Measurements from ENCODE around the gene UBL4A. TPM values are rescaled to one million over a fixed set of nuclear protein-coding genes. Genes with fewer than 3 reads are reported as not detected.

Gene UBL4A
- total RNA-seq (2016; rRNA removed; fragmentation: Illumina TruSeq; extraction: Trizol) = 25.5 and 29.1 TPM in 2 replicates
- total RNA-seq (2016; cell fraction: cytosol; rRNA removed; fragmentation: Illumina TruSeq; extraction: Trizol; ENCODE audit: low read depth) = 11.4 and 12.2 TPM in 2 replicates
- 26.5 and 28.9 TPM in 2 replicates for total RNA-seq (2016; cell fraction: insoluble cytoplasmic fraction; rRNA removed; fragmentation: Illumina TruSeq; extraction: Trizol)
- total RNA-seq (2016; cell fraction: membrane; rRNA removed; fragmentation: Illumina TruSeq; extraction: Trizol) = 32.1 and 33.9 TPM in 2 replicates
- 10.4 and 12.9 TPM in 2 replicates for total RNA-seq (2016; cell fraction: nucleus; rRNA removed; fragmentation: Illumina TruSeq; extraction: Trizol)
- polyA plus RNA-seq (2011; rRNA removed) = 16.8 and 21.7 TPM in 2 replicates
- polyA plus RNA-seq (2011; cell fraction: cytosol; rRNA removed) = 20.9 and 32.4 TPM in 2 replicates
- polyA plus RNA-seq (2011; cell fraction: nucleus; rRNA removed) = 11.5 and 13.8 TPM in 2 replicates
- polyA plus RNA-seq (2012) = 14.3 and 16.6 TPM in 2 replicates
- polyA plus RNA-seq (2016; cell fraction: cytosol; fragmentation: Illumina TruSeq; extraction: Trizol; ENCODE audit: low read depth) = 12.8 and 14.0 TPM in 2 replicates
- 21.9 and 28.0 TPM in 2 replicates for polyA plus RNA-seq (2016; cell fraction: insoluble cytoplasmic fraction; fragmentation: Illumina TruSeq; extraction: Trizol; ENCODE audit: low read depth)
- polyA plus RNA-seq (2016; cell fraction: membrane; fragmentation: Illumina TruSeq; extraction: Trizol; ENCODE audit: low read depth) = 24.6 and 26.6 TPM in 2 replicates
- polyA plus RNA-seq (2016; cell fraction: nucleus; fragmentation: Illumina TruSeq; extraction: Trizol; ENCODE audit: insufficient read depth, low read depth) = 17.4 and 20.6 TPM in 2 replicates
- polyA minus RNA-seq (2011; rRNA and poly(A)+ RNA removed; ENCODE audit: low replicate concordance) = 32.9 and 96.4 TPM in 2 replicates
- 13.2 and 18.6 TPM in 2 replicates for polyA minus RNA-seq (2011; cell fraction: cytosol; rRNA and poly(A)+ RNA removed)
- 3.0 and 4.6 TPM in 2 replicates for polyA minus RNA-seq (2011; cell fraction: nucleus; rRNA and poly(A)+ RNA removed)
- percentile 57 among the genes with signal in this experiment for Bru-seq, nascent RNA
- percentile 80 among the genes with signal in this experiment for BruChase-seq, experiment 1, labeled RNA remaining after a 6-hour chase
- BruChase-seq, experiment 2, labeled RNA remaining after a 2-hour chase = percentile 86 among the genes with signal in this experiment
- long read RNA-seq, experiment 1, transcript UBL4A-202 (4 exons, 2,382 nt) = major isoform, 51 of 58 reads
- long read RNA-seq, experiment 1, partial matches to known transcripts = 0 of 58 reads
- long read RNA-seq, experiment 1, other reads (novel, unspliced or antisense) = 6 of 58 reads
- long read RNA-seq, experiment 2, transcript UBL4A-202 (4 exons, 2,382 nt) = major isoform, 49 of 76 reads
- long read RNA-seq, experiment 2, partial matches to known transcripts = 3 of 76 reads
- long read RNA-seq, experiment 2, other reads (novel, unspliced or antisense) = 20 of 76 reads

GRCh38 chrX:154486396-154487207, at the start of gene UBL4A:
UBL4A (minus strand) TSS chrX:154486615; CDS start chrX:154486584, 31 bp downstream.
- CTCF ChIA-PET (ENCODE audit: low intra/inter-chr PET ratio, low total read pairs) = interaction anchor here (1.4 kb wide), 1 partner anchor 48 kb away, joined by 3 read pairs; no protein-coding TSS in a partner anchor
- H4K20me1 ChIP-seq (ENCODE audit: insufficient read depth, low read length) = no peaks in the 10 kb centered on the region
- POLR2A ChIA-PET = interaction anchor here (0.8 to 3.2 kb wide), 3 partner anchors 30 to 55 kb away, joined by 3 to 13 read pairs (median 3); partner anchors contain the start of gene FAM3A
- 0% methylated on average over 1 of the region's 95 CpGs for WGBS (ENCODE audit: low lambda C conversion rate)
- FAIRE-seq (no peak), DNase-seq (ENCODE audit: low spot score) (no peak), ATAC-seq (peak; percentile 4; the same call in 1 of the 3 replicates)
- peak within 1 kb of the TSS; percentile 62 for H3K4me2 ChIP-seq (ENCODE audit: low read depth, low read length)
- peaks cover 27% of the 10 kb centered on the region for H3K4me1 ChIP-seq (ENCODE audit: insufficient read depth, low read length)
- H3K27ac ChIP-seq (ENCODE audit: extremely low read length, insufficient read depth, low read length) = peak within 1 kb of the TSS; percentile 54
- BruUV-seq (replicated peaks) = no TSS peak
- H3K9me3 ChIP-seq (ENCODE audit: low read length) = no peaks in the 10 kb centered on the region
- H2AFZ ChIP-seq (ENCODE audit: low read length) = no peak within 1 kb of the TSS
- in situ Hi-C loops (cut with HindIII; ENCODE audit: extremely low pct_ligation_motif_present, low pct_unique_long_range_greater_than_20kb) = no loop called here
- H3K79me2 ChIP-seq (ENCODE audit: insufficient read depth, low read length) = no peaks in the 10 kb centered on the region
- H3K36me3 ChIP-seq (replicated peaks in 1 of 2; ENCODE audit: control insufficient read depth in 1 of 2, insufficient read depth in 2 of 2, low read length in 2 of 2) = no peaks in the 10 kb centered on the region; a peak in 1 of 5 replicates
- H3K4me3 ChIP-seq (replicated peaks in 1 of 3; ENCODE audit: insufficient read depth in 1 of 3, low read depth in 2 of 3, low read length in 3 of 3) = peak within 1 kb of the TSS; percentile 49 to 67 (median 67); a peak in 5 of 6 replicates
- no peaks in the 10 kb centered on the region for H3K27me3 ChIP-seq (ENCODE audit: control insufficient read depth in 1 of 2, insufficient read depth in 2 of 2, low read length in 2 of 2)
- intact Hi-C loops (cut with micrococcal nuclease; ENCODE audit: unreplicated experiment) = no loop called here
- peak within 1 kb of the TSS; percentile 73 for H3K9ac ChIP-seq (ENCODE audit: insufficient read depth, low read depth, low read length)
- TF ChIP-seq HDAC1 (CRISPR knock-in tag; IDR thresholded peaks at IDR 0.05) (peak; percentile 28; the same call in 1 of the 2 replicates), ZBTB33 (CRISPR knock-in tag; IDR thresholded peaks at IDR 0.05) (peak; percentile 18; the same call in 1 of the 2 replicates), ZNF207 (IDR thresholded peaks at IDR 0.05; ENCODE audit: borderline replicate concordance) (no peak), MXD4 (CRISPR knock-in tag; IDR thresholded peaks at IDR 0.05) (no peak), ZFY (CRISPR knock-in tag; IDR thresholded peaks at IDR 0.05) (peak; percentile 56), AGO2 (optimal IDR thresholded peaks at IDR 0.05; ENCODE audit: low read depth, low read length) (peak; percentile 31), MAZ (IDR thresholded peaks at IDR 0.05; ENCODE audit: borderline replicate concordance, low read depth, low read length) (no peak), MAZ (CRISPR knock-in tag; IDR thresholded peaks at IDR 0.05; ENCODE audit: low read depth) (0 out of 2 replicates have a peak, but pooled peaks have one; percentile 35), GABPB1 (CRISPR knock-in tag; IDR thresholded peaks at IDR 0.05) (peak; percentile 20; the same call in 1 of the 2 replicates), ZNF747 (CRISPR knock-in tag; IDR thresholded peaks at IDR 0.05; ENCODE audit: borderline replicate concordance) (no peak)
- TF ChIP-seq, protein P1, sequence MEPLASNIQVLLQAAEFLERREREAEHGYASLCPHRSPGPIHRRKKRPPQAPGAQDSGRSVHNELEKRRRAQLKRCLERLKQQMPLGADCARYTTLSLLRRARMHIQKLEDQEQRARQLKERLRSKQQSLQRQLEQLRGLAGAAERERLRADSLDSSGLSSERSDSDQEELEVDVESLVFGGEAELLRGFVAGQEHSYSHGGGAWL (CRISPR knock-in tag; IDR thresholded peaks at IDR 0.05) = 0 out of 2 replicates have a peak, but pooled peaks have one; percentile 8
- TF ChIP-seq, protein P2, sequence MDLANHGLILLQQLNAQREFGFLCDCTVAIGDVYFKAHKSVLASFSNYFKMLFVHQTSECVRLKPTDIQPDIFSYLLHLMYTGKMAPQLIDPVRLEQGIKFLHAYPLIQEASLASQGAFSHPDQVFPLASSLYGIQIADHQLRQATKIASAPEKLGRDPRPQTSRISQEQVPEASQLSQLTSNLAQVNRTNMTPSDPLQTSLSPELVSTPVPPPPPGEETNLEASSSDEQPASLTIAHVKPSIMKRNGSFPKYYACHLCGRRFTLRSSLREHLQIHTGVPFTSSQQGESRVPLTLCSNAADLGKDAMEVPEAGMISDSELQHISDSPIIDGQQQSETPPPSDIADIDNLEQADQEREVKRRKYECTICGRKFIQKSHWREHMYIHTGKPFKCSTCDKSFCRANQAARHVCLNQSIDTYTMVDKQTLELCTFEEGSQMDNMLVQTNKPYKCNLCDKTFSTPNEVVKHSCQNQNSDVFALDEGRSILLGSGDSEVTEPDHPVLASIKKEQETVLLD (CRISPR knock-in tag; IDR thresholded peaks at IDR 0.05; ENCODE audit: low read depth) = peak; percentile 41; the same call in 1 of the 2 replicates
